Measurements from ENCODE around the gene TTLL11.

DNA sequence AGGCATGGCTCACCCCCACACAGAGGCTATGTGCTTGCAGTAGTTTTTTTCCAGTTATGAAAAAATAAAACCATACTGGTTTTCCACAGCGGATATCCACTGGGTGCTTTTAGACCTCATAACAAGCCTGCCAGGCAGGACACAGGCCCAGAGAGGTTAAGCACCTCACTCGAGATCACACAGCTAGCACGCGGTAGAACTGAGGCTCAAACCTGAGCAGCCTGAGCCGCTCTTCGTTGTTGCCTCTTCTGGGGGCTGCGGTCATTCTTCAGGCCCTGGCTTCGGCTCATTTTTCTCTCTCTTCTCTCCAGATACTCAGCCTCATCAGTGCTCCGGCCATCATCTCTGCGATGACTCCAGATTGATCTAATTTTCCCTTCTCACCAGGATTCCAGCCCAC, 196.0 kb downstream of the TTLL11 start:
- no peak for TF ChIP-seq EZH2phosphoT487 (IDR thresholded peaks at IDR 0.05; ENCODE audit: borderline replicate concordance, low read depth, low read length)
- TF ChIP-seq, protein P1, sequence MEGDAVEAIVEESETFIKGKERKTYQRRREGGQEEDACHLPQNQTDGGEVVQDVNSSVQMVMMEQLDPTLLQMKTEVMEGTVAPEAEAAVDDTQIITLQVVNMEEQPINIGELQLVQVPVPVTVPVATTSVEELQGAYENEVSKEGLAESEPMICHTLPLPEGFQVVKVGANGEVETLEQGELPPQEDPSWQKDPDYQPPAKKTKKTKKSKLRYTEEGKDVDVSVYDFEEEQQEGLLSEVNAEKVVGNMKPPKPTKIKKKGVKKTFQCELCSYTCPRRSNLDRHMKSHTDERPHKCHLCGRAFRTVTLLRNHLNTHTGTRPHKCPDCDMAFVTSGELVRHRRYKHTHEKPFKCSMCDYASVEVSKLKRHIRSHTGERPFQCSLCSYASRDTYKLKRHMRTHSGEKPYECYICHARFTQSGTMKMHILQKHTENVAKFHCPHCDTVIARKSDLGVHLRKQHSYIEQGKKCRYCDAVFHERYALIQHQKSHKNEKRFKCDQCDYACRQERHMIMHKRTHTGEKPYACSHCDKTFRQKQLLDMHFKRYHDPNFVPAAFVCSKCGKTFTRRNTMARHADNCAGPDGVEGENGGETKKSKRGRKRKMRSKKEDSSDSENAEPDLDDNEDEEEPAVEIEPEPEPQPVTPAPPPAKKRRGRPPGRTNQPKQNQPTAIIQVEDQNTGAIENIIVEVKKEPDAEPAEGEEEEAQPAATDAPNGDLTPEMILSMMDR (conservative IDR thresholded peaks at IDR 0.05; ENCODE audit: low read length), result no peak
